NCI-H1436 treated with DMSO at 0.1 percent for 48 hours (cell line): ENCODE results near the gene CMTM6.
"Not testable (repeated sequence)": the region's sequence is repeated elsewhere in the genome, so short reads cannot be mapped to it uniquely, and the experiment has no call there.

Experiments
- DNase-seq: peaks from one replicate; lab custom pipeline; 2025; lab: John Stamatoyannopoulos, UW

The CMTM6 gene

GRCh38 chr3:32466808-32467207 is 35.8 kb downstream of the CMTM6 start:
- not testable (repeated sequence) for DNase-seq

- DNase-seq = not testable (repeated sequence)
Measured at GRCh38 chr3:32464726-32465125, 37.9 kb downstream of the CMTM6 start.

- DNase-seq = not testable (repeated sequence)
Measured at GRCh38 chr3:32463415-32463814, 39.2 kb downstream of the CMTM6 start.

GRCh38 chr3:32462191-32462986 is 40.3 kb downstream of the CMTM6 start:
- not testable (repeated sequence) for DNase-seq

GRCh38 chr3:32460817-32461496 is 41.7 kb downstream of the CMTM6 start:
- DNase-seq = not testable (repeated sequence)

GRCh38 chr3:32460031-32460749 is 42.5 kb downstream of the CMTM6 start:
- no peak for DNase-seq

GRCh38 chr3:32459450-32459849 is 43.2 kb downstream of the CMTM6 start:
- DNase-seq = no peak

GRCh38 chr3:32457971-32458471 is 44.6 kb downstream of the CMTM6 start:
- DNase-seq = no peak

GRCh38 chr3:32456429-32457130 is 46.1 kb downstream of the CMTM6 start:
- no peak for DNase-seq

GRCh38 chr3:32455609-32456428 is 46.8 kb downstream of the CMTM6 start:
- DNase-seq = no peak

GRCh38 chr3:32454731-32455608 is 47.7 kb downstream of the CMTM6 start:
- DNase-seq = no peak

- DNase-seq = no peak
Measured at GRCh38 chr3:32454111-32454510, 48.5 kb downstream of the CMTM6 start.

GRCh38 chr3:32453346-32453745 is 49.3 kb downstream of the CMTM6 start:
- no peak for DNase-seq

- no peak for DNase-seq
Measured at GRCh38 chr3:32452009-32452408, 50.6 kb downstream of the CMTM6 start.

- no peak for DNase-seq
Measured at GRCh38 chr3:32450992-32451659, 51.5 kb downstream of the CMTM6 start.

- DNase-seq = no peak
Measured at GRCh38 chr3:32450426-32450825, 52.2 kb downstream of the CMTM6 start.

GRCh38 chr3:32449691-32450090 is 53.0 kb downstream of the CMTM6 start:
- no peak for DNase-seq

GRCh38 chr3:32448686-32449474 is 53.8 kb downstream of the CMTM6 start:
- no peak for DNase-seq
